Measurements from ENCODE around the gene PRKCZ.
A peak's percentile ranks its signal among the peaks of the same experiment; 100 is the strongest.

Gene PRKCZ

DNA sequence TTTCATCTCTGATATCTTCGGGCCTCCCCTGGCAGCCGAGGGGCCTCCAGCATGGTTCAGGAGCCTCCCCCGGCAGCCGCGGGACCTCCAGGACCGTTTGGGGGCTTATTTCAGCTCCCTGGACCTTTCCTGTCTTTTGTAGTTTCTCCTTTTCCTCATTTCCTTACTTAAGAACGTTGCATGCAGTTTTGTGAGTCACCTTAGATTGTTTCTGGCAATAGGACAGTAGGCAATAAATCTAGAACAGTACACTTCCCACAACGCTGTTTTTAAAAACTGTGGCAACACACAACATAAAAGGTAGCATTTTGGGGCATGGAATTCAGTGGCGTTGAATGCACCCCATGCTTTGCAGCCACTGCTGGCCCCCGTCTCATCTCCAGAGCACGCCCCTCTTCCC is 120.0 kb downstream of the PRKCZ start:
- no peaks in the 10 kb centered on the region for H3K4me1 ChIP-seq (ENCODE audit: insufficient read depth, poor library complexity, severe bottlenecking)
- no peaks in the 10 kb centered on the region for H3K27me3 ChIP-seq (ENCODE audit: insufficient read depth, poor library complexity, severe bottlenecking)
- ATAC-seq (ENCODE audit: low read depth), result no peak

DNA sequence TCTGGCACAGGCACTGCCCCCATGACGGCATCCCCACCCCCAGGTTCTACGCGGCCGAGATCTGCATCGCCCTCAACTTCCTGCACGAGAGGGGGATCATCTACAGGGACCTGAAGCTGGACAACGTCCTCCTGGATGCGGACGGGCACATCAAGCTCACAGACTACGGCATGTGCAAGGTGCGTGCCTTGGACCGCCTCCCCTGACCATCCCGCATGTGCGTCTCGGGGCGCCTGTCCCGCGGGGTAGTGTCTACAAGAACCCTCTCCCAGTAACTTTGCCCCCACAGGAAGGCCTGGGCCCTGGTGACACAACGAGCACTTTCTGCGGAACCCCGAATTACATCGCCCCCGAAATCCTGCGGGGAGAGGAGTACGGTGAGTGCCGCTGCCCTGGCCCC is 121.8 kb downstream of the PRKCZ start:
- Histone ChIP-seq H3K36me3 (ENCODE audit: low read depth) (peaks cover 7% of the 10 kb centered on the region), H3K27ac (ENCODE audit: poor library complexity, severe bottlenecking) (no peak overlapping the region), H3K4me1 (ENCODE audit: insufficient read depth, poor library complexity, severe bottlenecking) (no peaks in the 10 kb centered on the region), H3K9me3 (ENCODE audit: severe bottlenecking) (no peaks in the 10 kb centered on the region), H3K27me3 (ENCODE audit: insufficient read depth, poor library complexity, severe bottlenecking) (no peaks in the 10 kb centered on the region), H3K4me3 (ENCODE audit: severe bottlenecking) (no peak overlapping the region)
- TF ChIP-seq, protein P1, sequence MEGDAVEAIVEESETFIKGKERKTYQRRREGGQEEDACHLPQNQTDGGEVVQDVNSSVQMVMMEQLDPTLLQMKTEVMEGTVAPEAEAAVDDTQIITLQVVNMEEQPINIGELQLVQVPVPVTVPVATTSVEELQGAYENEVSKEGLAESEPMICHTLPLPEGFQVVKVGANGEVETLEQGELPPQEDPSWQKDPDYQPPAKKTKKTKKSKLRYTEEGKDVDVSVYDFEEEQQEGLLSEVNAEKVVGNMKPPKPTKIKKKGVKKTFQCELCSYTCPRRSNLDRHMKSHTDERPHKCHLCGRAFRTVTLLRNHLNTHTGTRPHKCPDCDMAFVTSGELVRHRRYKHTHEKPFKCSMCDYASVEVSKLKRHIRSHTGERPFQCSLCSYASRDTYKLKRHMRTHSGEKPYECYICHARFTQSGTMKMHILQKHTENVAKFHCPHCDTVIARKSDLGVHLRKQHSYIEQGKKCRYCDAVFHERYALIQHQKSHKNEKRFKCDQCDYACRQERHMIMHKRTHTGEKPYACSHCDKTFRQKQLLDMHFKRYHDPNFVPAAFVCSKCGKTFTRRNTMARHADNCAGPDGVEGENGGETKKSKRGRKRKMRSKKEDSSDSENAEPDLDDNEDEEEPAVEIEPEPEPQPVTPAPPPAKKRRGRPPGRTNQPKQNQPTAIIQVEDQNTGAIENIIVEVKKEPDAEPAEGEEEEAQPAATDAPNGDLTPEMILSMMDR (IDR thresholded peaks at IDR 0.05; ENCODE audit: poor library complexity, severe bottlenecking), result no peak
- ATAC-seq (ENCODE audit: low read depth), result no peak
- no peak for DNase-seq (ENCODE audit: low spot score)

More for the DNA sequence above, 120.0 kb downstream of the PRKCZ start:
- Histone ChIP-seq H3K4me3 (ENCODE audit: severe bottlenecking) (no peak overlapping the region), H3K36me3 (ENCODE audit: low read depth) (peaks cover 4% of the 10 kb centered on the region), H3K9me3 (ENCODE audit: severe bottlenecking) (no peaks in the 10 kb centered on the region), H3K27ac (ENCODE audit: poor library complexity, severe bottlenecking) (no peak overlapping the region)
- DNase-seq (ENCODE audit: low spot score), result no peak
- TF ChIP-seq, protein P1 (IDR thresholded peaks at IDR 0.05; ENCODE audit: poor library complexity, severe bottlenecking), result no peak

- TF ChIP-seq, protein P1 (IDR thresholded peaks at IDR 0.05; ENCODE audit: poor library complexity, severe bottlenecking), result no peak
- Histone ChIP-seq H3K36me3 (ENCODE audit: low read depth) (peaks cover 7% of the 10 kb centered on the region), H3K27ac (ENCODE audit: poor library complexity, severe bottlenecking) (no peak overlapping the region), H3K4me3 (ENCODE audit: severe bottlenecking) (no peak overlapping the region), H3K9me3 (ENCODE audit: severe bottlenecking) (no peaks in the 10 kb centered on the region), H3K4me1 (ENCODE audit: insufficient read depth, poor library complexity, severe bottlenecking) (no peaks in the 10 kb centered on the region), H3K27me3 (ENCODE audit: insufficient read depth, poor library complexity, severe bottlenecking) (no peaks in the 10 kb centered on the region)
- ATAC-seq (ENCODE audit: low read depth), result no peak
- no peak for DNase-seq (ENCODE audit: low spot score)
Observed at GRCh38 chr1:2172551-2173146, 122.4 kb downstream of the PRKCZ start.

DNA sequence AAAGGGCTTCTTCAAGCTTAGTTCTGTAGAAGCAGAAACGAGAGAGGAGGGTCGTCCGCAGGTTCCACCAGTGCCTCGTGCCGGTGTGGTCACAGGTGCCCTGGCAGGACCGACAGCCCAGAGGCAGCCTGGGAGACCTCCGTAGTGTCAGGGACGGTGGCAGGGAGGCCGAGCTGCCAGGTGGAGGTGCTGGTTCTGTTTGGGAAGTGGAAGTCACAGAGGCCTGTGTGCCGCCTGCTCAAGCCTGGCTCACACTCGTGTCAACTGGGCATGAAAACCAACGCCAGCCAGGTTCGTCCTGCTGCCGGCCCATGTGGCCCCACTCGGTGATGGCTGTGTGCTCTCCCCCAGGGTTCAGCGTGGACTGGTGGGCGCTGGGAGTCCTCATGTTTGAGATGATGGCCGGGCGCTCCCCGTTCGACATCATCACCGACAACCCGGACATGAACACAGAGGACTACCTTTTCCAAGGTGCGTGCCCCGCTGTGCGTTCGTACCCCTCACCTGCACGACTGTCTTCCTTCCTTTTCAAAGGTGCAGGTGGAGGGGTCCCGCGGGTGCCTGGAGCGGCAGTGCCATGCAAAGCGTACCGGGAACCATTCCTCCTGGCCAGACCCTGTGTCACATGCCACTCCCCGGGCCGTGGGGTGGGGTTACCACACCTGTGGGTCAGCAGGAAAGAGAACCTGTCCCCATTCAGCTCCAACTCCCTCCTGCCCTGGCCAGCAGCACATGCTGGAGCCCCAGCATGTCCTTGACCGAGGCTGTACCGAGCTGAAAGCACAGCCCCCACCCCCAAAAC is 123.5 kb downstream of the PRKCZ start:
- no peak for DNase-seq (ENCODE audit: low spot score)
- H3K4me3 ChIP-seq (ENCODE audit: severe bottlenecking), result no peak overlapping the region
- no peaks in the 10 kb centered on the region for H3K27me3 ChIP-seq (ENCODE audit: insufficient read depth, poor library complexity, severe bottlenecking)
- ATAC-seq (ENCODE audit: low read depth), result 0 out of 3 replicates have a peak, but pooled peaks have one; percentile 7
- no peaks in the 10 kb centered on the region for H3K4me1 ChIP-seq (ENCODE audit: insufficient read depth, poor library complexity, severe bottlenecking)
- no peaks in the 10 kb centered on the region for H3K9me3 ChIP-seq (ENCODE audit: severe bottlenecking)
- TF ChIP-seq, protein P1 (IDR thresholded peaks at IDR 0.05; ENCODE audit: poor library complexity, severe bottlenecking), result no peak
- H3K27ac ChIP-seq (ENCODE audit: poor library complexity, severe bottlenecking), result no peak overlapping the region
- H3K36me3 ChIP-seq (ENCODE audit: low read depth), result peaks cover 7% of the 10 kb centered on the region
